Left ventricle myocardium inferior (tissue), 1 donor: Measurements from ENCODE around the gene CLEC2L. TPM values are rescaled to one million over a fixed set of nuclear protein-coding genes. Genes with fewer than 3 reads are reported as not detected.

Source experiments
- DNase-seq: peaks from one replicate; pipeline ENCODE4 v3.0.0-alpha.2; 2020
- H3K27ac ChIP-seq: fragments of 200-600 bp; replicated peaks from 2 replicates; pipeline ENCODE4 v1.8.0; 2021
- H3K27me3 ChIP-seq: fragments of 200-600 bp; 2 replicates; pipeline ENCODE4 v1.8.0; 2021; ENCODE audit warnings: low read depth
- H3K36me3 ChIP-seq: fragments of 200-600 bp; 2 replicates; pipeline ENCODE4 v1.8.0; 2021
- H3K4me1 ChIP-seq: fragments of 200-600 bp; 2 replicates; pipeline ENCODE4 v1.8.0; 2021
- H3K4me3 ChIP-seq: fragments of 200-600 bp; 2 replicates; pipeline ENCODE4 v1.8.0; 2021; ENCODE audit warnings: mild to moderate bottlenecking, moderate library complexity
- H3K9me3 ChIP-seq: fragments of 200-600 bp; replicated peaks from 2 replicates; pipeline ENCODE4 v1.8.0; 2021
- intact Hi-C: fragments of 100-400 bp; cut with micrococcal nuclease; formaldehyde crosslinking; loops from one replicate; pipeline ENCODE4 v1.11.0; 2022
- total RNA-seq: library from RNA; stranded (reverse); fragmentation: NEBNext Ultra II Directional; extraction: Animal tissue kit (Norgen Biotek cat#: 25700); gene quantifications from one replicate; pipeline ENCODE4 v1.2.1, GENCODE V29; 2021
- TF ChIP-seq, protein P1 (sequence below): fragments of 200-600 bp; IDR thresholded peaks from 2 replicates; pipeline ENCODE4 v1.8.0; 2021; ENCODE audit warnings: antibody characterized with exemption, mild to moderate bottlenecking, borderline replicate concordance
- donor health status: DM: no; HTN: yes; CAD: no; lungs with severe emphysema.

CLEC2L gene
- total RNA-seq, 1 donor from 2014 or later, result 0.25 TPM

DNA sequence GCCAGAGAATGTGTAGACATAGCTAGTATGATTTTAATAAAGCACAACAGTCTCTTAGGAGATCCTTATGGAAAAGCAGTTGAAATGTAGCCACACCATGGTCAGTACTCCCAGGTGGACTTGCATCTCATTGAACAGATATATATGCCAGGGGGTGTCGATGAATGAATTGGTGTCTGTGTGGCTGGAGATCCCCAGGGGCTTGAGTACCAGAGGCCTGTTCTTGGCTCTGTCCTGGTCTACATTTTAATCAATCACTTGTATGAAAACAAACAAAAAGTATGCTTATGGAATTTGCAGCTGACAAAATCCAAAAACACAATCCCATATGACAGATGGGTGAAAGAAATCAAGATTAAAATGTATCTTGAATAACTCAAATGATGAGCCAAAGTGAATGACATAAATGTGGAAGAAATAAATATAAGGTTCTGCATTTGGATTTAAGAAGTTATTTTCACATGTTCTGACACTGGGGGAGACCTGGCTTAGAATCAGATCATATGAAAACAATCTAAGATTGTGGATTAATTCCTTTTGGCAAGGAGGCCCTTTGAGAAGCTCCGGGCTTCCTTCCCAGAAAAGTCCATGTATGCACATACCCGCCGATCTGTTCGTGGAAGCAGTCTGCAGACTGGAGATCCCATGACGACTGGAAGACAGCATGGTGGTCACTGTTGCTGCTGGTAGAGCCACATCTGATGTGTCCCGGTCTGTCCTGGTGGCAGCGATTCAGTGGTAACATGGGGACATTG is 15.6 kb downstream of the CLEC2L start:
- no peak for DNase-seq
- intact Hi-C loops, result no loop called here
- no peaks in the 10 kb centered on the region for H3K9me3 ChIP-seq
- no peaks in the 10 kb centered on the region for H3K36me3 ChIP-seq
- TF ChIP-seq, protein P1, sequence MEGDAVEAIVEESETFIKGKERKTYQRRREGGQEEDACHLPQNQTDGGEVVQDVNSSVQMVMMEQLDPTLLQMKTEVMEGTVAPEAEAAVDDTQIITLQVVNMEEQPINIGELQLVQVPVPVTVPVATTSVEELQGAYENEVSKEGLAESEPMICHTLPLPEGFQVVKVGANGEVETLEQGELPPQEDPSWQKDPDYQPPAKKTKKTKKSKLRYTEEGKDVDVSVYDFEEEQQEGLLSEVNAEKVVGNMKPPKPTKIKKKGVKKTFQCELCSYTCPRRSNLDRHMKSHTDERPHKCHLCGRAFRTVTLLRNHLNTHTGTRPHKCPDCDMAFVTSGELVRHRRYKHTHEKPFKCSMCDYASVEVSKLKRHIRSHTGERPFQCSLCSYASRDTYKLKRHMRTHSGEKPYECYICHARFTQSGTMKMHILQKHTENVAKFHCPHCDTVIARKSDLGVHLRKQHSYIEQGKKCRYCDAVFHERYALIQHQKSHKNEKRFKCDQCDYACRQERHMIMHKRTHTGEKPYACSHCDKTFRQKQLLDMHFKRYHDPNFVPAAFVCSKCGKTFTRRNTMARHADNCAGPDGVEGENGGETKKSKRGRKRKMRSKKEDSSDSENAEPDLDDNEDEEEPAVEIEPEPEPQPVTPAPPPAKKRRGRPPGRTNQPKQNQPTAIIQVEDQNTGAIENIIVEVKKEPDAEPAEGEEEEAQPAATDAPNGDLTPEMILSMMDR, result no peak
- H3K4me1 ChIP-seq, result no peaks in the 10 kb centered on the region
- no peak overlapping the region for H3K27ac ChIP-seq
- H3K4me3 ChIP-seq, result no peak overlapping the region
- peaks cover 35% of the 10 kb centered on the region for H3K27me3 ChIP-seq

DNA sequence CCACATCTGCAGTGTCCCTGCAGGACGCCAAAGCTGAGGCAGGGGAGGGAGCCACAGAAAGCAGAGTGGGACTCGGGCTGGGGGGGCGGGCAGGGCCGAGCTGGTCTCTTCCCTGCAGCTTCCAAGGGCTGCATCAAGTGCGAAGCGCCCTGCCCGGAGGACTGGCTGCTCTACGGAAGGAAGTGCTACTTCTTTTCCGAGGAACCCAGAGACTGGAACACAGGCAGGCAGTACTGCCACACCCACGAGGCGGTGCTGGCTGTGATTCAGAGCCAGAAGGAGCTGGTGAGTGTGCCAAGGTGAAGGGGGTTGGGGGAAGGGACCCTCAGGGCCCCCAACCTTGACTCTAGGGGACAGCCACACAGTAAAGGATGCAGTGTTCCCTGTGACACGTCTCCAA is 16.7 kb downstream of the CLEC2L start:
- intact Hi-C loops, result no loop called here
- Histone ChIP-seq H3K27me3 (peaks cover 40% of the 10 kb centered on the region), H3K27ac (no peak overlapping the region), H3K4me3 (no peak overlapping the region), H3K36me3 (no peaks in the 10 kb centered on the region), H3K4me1 (no peaks in the 10 kb centered on the region), H3K9me3 (no peaks in the 10 kb centered on the region)
- DNase-seq, result no peak
- TF ChIP-seq, protein P1, result no peak

DNA sequence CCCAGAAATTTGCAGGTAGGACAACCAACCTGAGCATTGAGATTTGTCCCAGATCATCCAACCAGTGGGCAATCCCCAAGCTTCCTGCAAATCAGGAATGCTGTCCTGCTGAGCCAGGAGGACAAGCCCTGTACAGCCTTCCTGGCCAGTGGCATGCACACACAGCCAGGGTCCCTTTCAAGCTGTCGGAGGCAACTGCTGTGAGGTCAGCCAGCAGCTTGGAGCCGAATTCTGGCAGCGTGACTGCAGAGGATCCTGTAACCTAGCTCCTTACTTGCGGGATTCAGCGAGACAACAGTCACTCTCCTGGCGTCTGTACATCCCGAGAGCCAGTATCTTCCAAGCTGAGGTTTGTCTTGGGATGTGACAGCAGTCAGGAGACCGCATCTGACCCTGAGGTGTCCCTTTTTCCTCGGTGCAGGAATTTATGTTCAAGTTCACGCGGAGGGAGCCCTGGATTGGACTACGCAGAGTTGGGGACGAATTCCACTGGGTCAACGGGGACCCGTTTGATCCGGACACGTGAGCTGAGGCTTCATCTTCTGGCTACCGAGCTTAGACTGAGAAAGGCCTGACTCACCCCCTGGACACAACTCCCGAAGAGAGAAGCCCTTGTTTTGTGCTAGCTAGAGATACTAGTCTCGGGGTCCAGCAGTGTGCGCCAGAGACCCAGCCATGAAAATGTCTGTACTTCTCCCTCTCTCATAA is 18.3 kb downstream of the CLEC2L start:
- H3K4me3 ChIP-seq, result no peak overlapping the region
- peaks cover 35% of the 10 kb centered on the region for H3K27me3 ChIP-seq
- DNase-seq, result no peak
- no peak overlapping the region for H3K27ac ChIP-seq
- TF ChIP-seq, protein P1, result no peak
- no peaks in the 10 kb centered on the region for H3K9me3 ChIP-seq
- intact Hi-C loops, result no loop called here
- no peaks in the 10 kb centered on the region for H3K4me1 ChIP-seq
- no peaks in the 10 kb centered on the region for H3K36me3 ChIP-seq

GRCh38 chr7:139542308-139543151 is 19.0 kb downstream of the CLEC2L start:
- intact Hi-C loops, result no loop called here
- TF ChIP-seq, protein P1, result no peak
- no peaks in the 10 kb centered on the region for H3K9me3 ChIP-seq
- DNase-seq, result no peak
- no peaks in the 10 kb centered on the region for H3K4me1 ChIP-seq
- peaks cover 35% of the 10 kb centered on the region for H3K27me3 ChIP-seq
- no peak overlapping the region for H3K4me3 ChIP-seq
- H3K27ac ChIP-seq, result no peak overlapping the region
- no peaks in the 10 kb centered on the region for H3K36me3 ChIP-seq

DNA sequence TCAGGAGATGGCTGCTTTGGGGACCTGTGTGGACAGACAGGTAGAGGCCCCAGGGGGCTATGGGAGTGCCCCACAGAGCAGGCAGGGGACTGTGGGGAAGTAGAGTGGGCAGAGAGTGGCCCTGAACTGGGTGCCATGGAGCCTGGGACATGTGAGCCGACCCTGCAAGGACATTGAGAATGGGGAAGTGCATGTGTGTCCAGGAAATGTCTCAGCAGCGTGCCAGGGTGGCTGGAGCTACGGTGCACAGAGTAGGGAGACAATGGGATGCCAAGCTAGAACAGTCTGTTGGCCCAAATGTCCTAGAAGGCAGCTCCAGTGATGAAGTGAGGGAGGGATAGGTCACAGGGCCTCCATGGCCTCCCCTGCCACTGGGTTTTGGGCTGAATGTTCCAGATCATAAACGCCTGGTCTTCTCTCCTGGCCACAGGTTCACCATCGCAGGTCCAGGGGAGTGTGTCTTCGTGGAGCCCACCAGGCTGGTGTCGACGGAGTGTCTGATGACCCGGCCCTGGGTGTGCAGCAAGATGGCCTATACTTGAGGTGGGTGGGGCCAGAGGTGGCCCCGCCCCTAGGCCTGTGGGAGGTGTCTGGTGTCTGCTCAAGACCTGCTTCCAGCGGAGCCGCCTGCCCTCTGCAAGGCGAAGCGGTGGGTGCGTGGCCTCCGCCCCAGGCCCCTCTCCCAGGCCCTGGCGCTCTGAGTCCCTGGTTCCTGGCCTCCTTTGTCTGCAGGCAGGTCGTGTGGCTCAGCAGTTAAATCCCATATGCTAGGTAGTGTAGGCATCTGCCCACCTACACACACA is 20.5 kb downstream of the CLEC2L start:
- Histone ChIP-seq H3K9me3 (no peaks in the 10 kb centered on the region), H3K27ac (no peak overlapping the region), H3K4me3 (no peak overlapping the region), H3K27me3 (peaks cover 35% of the 10 kb centered on the region), H3K4me1 (no peaks in the 10 kb centered on the region), H3K36me3 (no peaks in the 10 kb centered on the region)
- intact Hi-C loops, result no loop called here
- TF ChIP-seq, protein P1, result no peak
- no peak for DNase-seq
